NOMO-1 treated with DMSO at 0.1 percent for 48 hours (cell line): ENCODE measurements around the gene TPD52L3.
A peak's percentile ranks its signal among the peaks of the same experiment; 100 is the strongest.

ENCODE experiments used
- DNase-seq: peaks from one replicate; lab custom pipeline; 2025; ENCODE audit not compliant: unreplicated experiment; lab: John Stamatoyannopoulos, UW

TPD52L3 gene

GRCh38 chr9:6328103-6328502 lies at the start of gene TPD52L3:
TPD52L3 (plus strand) TSS chr9:6328375; CDS start chr9:6328596, 221 bp downstream.
- no peak for DNase-seq

GRCh38 chr9:6301858-6302257 lies 26.3 kb upstream of the TPD52L3 start:
- DNase-seq, result no peak

GRCh38 chr9:6302417-6302816 lies 25.8 kb upstream of the TPD52L3 start:
- DNase-seq, result no peak

- DNase-seq, result no peak
Observed at GRCh38 chr9:6304232-6304631, 23.9 kb upstream of the TPD52L3 start.

- no peak for DNase-seq
Observed at GRCh38 chr9:6305954-6306563, 22.1 kb upstream of the TPD52L3 start.

GRCh38 chr9:6307551-6308096 lies 20.6 kb upstream of the TPD52L3 start:
- no peak for DNase-seq

- DNase-seq, result no peak
Observed at GRCh38 chr9:6330958-6331634, 2.9 kb downstream of the TPD52L3 start.

GRCh38 chr9:6334305-6334704 lies 6.1 kb downstream of the TPD52L3 start:
- no peak for DNase-seq

GRCh38 chr9:6348766-6349165 lies 20.6 kb downstream of the TPD52L3 start:
- no peak for DNase-seq

GRCh38 chr9:6351737-6352136 lies 23.6 kb downstream of the TPD52L3 start:
- DNase-seq, result no peak

GRCh38 chr9:6354072-6354686 lies 26.0 kb downstream of the TPD52L3 start:
- peak; percentile 33 for DNase-seq

GRCh38 chr9:6355728-6356127 lies 27.6 kb downstream of the TPD52L3 start:
- no peak for DNase-seq

GRCh38 chr9:6356441-6356840 lies 28.3 kb downstream of the TPD52L3 start:
- DNase-seq, result no peak

- DNase-seq, result peak; percentile 11
Observed at GRCh38 chr9:6356904-6357303, 28.7 kb downstream of the TPD52L3 start.

GRCh38 chr9:6367128-6367890 lies 39.1 kb downstream of the TPD52L3 start:
- no peak for DNase-seq

- DNase-seq, result no peak
Observed at GRCh38 chr9:6368831-6369230, 40.7 kb downstream of the TPD52L3 start.
